ENCODE data around the gene EDEM1. TPM values are rescaled to one million over a fixed set of nuclear protein-coding genes. Genes with fewer than 3 reads are reported as not detected.
"Not testable (repeated sequence)": the region's sequence is repeated elsewhere in the genome, so short reads cannot be mapped to it uniquely, and the experiment has no call there.

Gene EDEM1
- total and polyA plus RNA-seq, 2 donors (not counting 1 experiment from before 2014, with no cell fraction given) = 58.3 to 167 TPM

DNA sequence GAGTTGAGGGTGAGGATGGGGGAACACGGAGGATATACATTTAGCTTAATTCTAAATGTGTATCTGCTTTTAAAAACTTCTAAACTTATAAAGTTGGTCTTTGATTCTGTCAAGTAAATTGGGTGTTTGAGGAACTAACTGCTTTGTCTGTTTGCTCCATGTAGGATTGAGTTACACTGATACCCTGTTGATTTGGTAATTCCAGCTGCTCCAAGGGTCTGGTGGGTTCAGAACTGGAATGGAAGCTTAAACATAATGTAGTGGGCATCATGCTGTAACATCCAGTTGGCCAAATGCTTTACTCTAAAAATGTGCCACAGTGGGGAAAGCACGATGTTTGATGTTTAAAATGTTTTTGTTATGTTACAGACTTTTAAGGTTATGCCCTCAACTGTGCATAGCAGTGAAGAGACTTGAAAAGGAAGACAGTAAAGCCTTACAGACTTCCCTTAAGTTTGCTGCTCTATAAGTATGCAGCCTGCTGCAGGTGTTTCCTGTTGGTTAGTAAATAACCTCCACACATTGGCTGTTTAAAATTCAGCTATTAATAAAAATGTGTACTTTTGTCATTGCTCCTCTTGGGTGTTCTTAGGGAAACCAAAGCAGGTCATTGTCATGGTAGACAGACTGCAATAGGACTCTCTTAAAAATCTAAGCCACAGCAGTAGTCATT lies 5.9 kb upstream of the EDEM1 start:
- Histone ChIP-seq H2AFZ (ENCODE audit: insufficient read depth, low read depth, low read length, poor library complexity, severe bottlenecking) (no peak overlapping the region), H3K27ac (ENCODE audit: low read length in 2 of 2) (peak overlapping the region; percentile 80 to 86), H3K27me3 (replicated peaks in 1 of 4; ENCODE audit: control extremely low read depth in 1 of 4, control insufficient read depth in 3 of 4, insufficient read depth in 4 of 4, low read length in 3 of 4) (no peaks in the 10 kb centered on the region), H3K79me2 (ENCODE audit: control insufficient read depth, insufficient read depth, low read length) (peaks cover 36% of the 10 kb centered on the region), H4K20me1 (ENCODE audit: control insufficient read depth, insufficient read depth, low read length, poor library complexity, severe bottlenecking) (no peaks in the 10 kb centered on the region), H3K36me3 (replicated peaks in 1 of 2; ENCODE audit: control extremely low read depth in 1 of 2, control insufficient read depth in 1 of 2, extremely low read depth in 1 of 2, insufficient read depth in 2 of 2, low read length in 1 of 2) (peaks cover 0 to 4% of the 10 kb centered on the region in 2 experiments), H3K4me2 (replicated peaks; ENCODE audit: low read depth, low read length, poor library complexity, severe bottlenecking) (peak overlapping the region; percentile 72), H3K9me3 (ENCODE audit: control extremely low read depth in 1 of 3, control insufficient read depth in 2 of 3, insufficient read depth in 1 of 3, low read length in 2 of 3) (peaks cover 0 to 13% (median 4%) of the 10 kb centered on the region in 3 donors), H3K4me1 (ENCODE audit: control insufficient read depth in 2 of 2, insufficient read depth in 2 of 2, low read length in 2 of 2) (peaks cover 83 to 90% of the 10 kb centered on the region in 2 donors), H3K9ac (ENCODE audit: low read length) (peak overlapping the region; percentile 44), H3K4me3 (ENCODE audit: control extremely low read depth in 1 of 5, extremely low read depth in 1 of 5, insufficient read depth in 1 of 5, low read depth in 2 of 5, low read length in 4 of 5) (peak overlapping the region in 2 of 5 experiments; percentile 23 to 48)
- ATAC-seq (ENCODE audit: low read depth) (peak; percentile 91), DNase-seq (peak; percentile 83)
- TF ChIP-seq EZH2 (IDR thresholded peaks at IDR 0.05; ENCODE audit: borderline replicate concordance, insufficient read depth, low read depth, low read length, poor library complexity, severe bottlenecking) = no peak
- TF ChIP-seq, protein P1, sequence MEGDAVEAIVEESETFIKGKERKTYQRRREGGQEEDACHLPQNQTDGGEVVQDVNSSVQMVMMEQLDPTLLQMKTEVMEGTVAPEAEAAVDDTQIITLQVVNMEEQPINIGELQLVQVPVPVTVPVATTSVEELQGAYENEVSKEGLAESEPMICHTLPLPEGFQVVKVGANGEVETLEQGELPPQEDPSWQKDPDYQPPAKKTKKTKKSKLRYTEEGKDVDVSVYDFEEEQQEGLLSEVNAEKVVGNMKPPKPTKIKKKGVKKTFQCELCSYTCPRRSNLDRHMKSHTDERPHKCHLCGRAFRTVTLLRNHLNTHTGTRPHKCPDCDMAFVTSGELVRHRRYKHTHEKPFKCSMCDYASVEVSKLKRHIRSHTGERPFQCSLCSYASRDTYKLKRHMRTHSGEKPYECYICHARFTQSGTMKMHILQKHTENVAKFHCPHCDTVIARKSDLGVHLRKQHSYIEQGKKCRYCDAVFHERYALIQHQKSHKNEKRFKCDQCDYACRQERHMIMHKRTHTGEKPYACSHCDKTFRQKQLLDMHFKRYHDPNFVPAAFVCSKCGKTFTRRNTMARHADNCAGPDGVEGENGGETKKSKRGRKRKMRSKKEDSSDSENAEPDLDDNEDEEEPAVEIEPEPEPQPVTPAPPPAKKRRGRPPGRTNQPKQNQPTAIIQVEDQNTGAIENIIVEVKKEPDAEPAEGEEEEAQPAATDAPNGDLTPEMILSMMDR (IDR thresholded peaks at IDR 0.05) = no peak
- no peaks in the 10 kb centered on the region for H3K9me3 Mint-ChIP-seq (ENCODE audit: insufficient read depth)
- POLR2A ChIA-PET = interaction anchor here (0.6 to 3.0 kb wide), 4 partner anchors 13 to 54 kb away, joined by 3 to 15 read pairs (median 4); no protein-coding TSS in a partner anchor
- H3K4me3 Mint-ChIP-seq = peak overlapping the region; percentile 81
- H3K27me3 Mint-ChIP-seq = no peaks in the 10 kb centered on the region
- H3K4me1 Mint-ChIP-seq = peaks cover 87% of the 10 kb centered on the region
- CTCF ChIA-PET = interaction anchor here (1.1 to 3.3 kb wide), 7 partner anchors 11 to 45 kb away, joined by 3 to 13 read pairs (median 5); no protein-coding TSS in a partner anchor
- 0% methylated on average over 1 of the region's 2 CpGs for WGBS (ENCODE audit: insufficient coverage)
- intact Hi-C loops (cut with micrococcal nuclease) = loop anchor here (2.0 kb wide), 1 partner anchor 15 kb away; no protein-coding TSS in a partner anchor
- peak overlapping the region; percentile 94 for H3K27ac Mint-ChIP-seq

DNA sequence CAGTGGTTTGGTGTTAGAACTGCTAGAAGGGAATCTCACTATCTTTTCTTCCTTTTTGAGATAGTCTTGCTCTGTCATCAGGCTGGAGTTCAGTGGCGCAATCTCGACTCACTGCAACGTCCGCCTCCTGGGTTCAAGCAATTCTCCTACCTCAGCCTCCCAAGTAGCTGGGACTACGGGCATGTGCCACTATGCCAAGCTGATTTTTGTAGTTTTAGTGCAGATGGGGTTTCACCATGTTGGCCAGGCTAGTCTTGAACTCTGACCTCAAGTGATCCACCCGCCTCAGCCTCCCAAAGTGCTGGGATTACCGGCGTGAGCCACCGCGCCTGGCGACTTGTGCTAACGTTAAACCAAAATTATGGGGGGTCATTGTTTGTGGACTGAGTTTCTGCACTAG lies 3.8 kb upstream of the EDEM1 start:
- DNase-seq; H2AFZ ChIP-seq (ENCODE audit: insufficient read depth, low read depth, low read length, poor library complexity, severe bottlenecking); H4K20me1 ChIP-seq (ENCODE audit: control insufficient read depth, insufficient read depth, low read length, poor library complexity, severe bottlenecking); H3K4me3 Mint-ChIP-seq; H3K4me3 ChIP-seq (ENCODE audit: control extremely low read depth in 1 of 5, extremely low read depth in 1 of 5, insufficient read depth in 1 of 5, low read depth in 2 of 5, low read length in 4 of 5); H3K9me3 ChIP-seq (ENCODE audit: control extremely low read depth in 1 of 3, control insufficient read depth in 2 of 3, insufficient read depth in 1 of 3, low read length in 2 of 3); H3K27me3 Mint-ChIP-seq; H3K36me3 ChIP-seq (replicated peaks in 1 of 2; ENCODE audit: control extremely low read depth in 1 of 2, control insufficient read depth in 1 of 2, extremely low read depth in 1 of 2, insufficient read depth in 2 of 2, low read length in 1 of 2); ATAC-seq (ENCODE audit: low read depth); H3K9ac ChIP-seq (ENCODE audit: low read length); H3K9me3 Mint-ChIP-seq (ENCODE audit: insufficient read depth); H3K27me3 ChIP-seq (replicated peaks in 1 of 4; ENCODE audit: control extremely low read depth in 1 of 4, control insufficient read depth in 3 of 4, insufficient read depth in 4 of 4, low read length in 3 of 4): not testable (repeated sequence)
- H3K27ac ChIP-seq (ENCODE audit: low read length in 2 of 2) = peak overlapping the region; percentile 32 to 80
- ChIA-PET CTCF (interaction anchor here (0.7 to 3.3 kb wide), 3 partner anchors 9 to 13 kb away, joined by 4 to 13 read pairs (median 4); no protein-coding TSS in a partner anchor), POLR2A (interaction anchor here (1.8 kb wide), 1 partner anchor 22 kb away, joined by 6 read pairs; no protein-coding TSS in a partner anchor)
- peaks cover 72 to 75% of the 10 kb centered on the region in 2 donors for H3K4me1 ChIP-seq (ENCODE audit: control insufficient read depth in 2 of 2, insufficient read depth in 2 of 2, low read length in 2 of 2)
- peaks cover 77% of the 10 kb centered on the region for H3K4me1 Mint-ChIP-seq
- intact Hi-C loops (cut with micrococcal nuclease) = loop anchor here (2.0 kb wide), 1 partner anchor 13 kb away; no protein-coding TSS in a partner anchor
- peak overlapping the region; percentile 77 for H3K27ac Mint-ChIP-seq
- H3K79me2 ChIP-seq (ENCODE audit: control insufficient read depth, insufficient read depth, low read length) = peaks cover 41% of the 10 kb centered on the region
- 94% methylated on average over 3 of the region's 12 CpGs for WGBS (ENCODE audit: insufficient coverage)
- H3K4me2 ChIP-seq (replicated peaks; ENCODE audit: low read depth, low read length, poor library complexity, severe bottlenecking) = peak overlapping the region; percentile 72

All from B cell (primary cell).